GM12873 (cell line): ENCODE results near the gene PCGF3.

Source experiments
- TF ChIP-seq, protein P1 (sequence below): IDR thresholded peaks from 2 replicates; pipeline ENCODE4 v1.5.1; 2012; ENCODE audit warnings: low read depth, mild to moderate bottlenecking, moderate library complexity, low read length, control low read depth; ENCODE audit not compliant: insufficient read depth; ENCODE audit errors: missing control alignments

Gene PCGF3

DNA sequence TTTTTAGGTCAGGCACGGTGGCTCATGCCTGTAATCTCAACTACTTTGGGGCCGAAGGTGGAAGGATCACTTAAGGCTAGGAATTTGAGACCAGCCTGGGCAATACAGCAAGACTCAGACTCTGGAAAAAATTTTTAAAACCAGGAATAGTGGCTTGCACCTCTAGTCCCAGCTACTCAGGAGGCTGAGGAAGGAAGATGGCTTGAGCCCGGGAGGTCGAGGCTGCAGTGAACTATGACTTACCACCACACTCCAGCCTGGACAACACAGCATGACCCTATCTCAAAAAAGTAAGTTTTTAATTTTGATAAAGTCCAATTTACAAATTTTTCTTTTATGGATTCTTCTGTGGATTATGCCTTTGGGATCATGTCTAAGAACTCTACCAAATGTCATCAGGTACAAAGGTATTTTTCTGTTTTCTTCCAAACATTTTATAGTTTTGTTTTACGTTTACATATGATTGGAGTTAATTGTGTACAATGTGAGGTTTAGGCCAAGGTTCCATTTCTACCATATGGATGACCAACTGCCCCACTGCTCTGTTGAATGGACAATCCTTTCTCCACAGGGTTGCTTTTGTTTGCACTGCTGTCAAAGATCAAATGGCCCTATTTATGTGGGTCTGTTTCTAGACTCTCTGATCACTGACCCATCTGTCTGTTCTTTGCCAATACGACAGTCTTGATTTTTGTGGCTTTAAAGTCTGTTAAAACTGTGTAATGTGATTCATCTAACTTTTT, 72.1 kb downstream of the PCGF3 start:
- TF ChIP-seq, protein P1, sequence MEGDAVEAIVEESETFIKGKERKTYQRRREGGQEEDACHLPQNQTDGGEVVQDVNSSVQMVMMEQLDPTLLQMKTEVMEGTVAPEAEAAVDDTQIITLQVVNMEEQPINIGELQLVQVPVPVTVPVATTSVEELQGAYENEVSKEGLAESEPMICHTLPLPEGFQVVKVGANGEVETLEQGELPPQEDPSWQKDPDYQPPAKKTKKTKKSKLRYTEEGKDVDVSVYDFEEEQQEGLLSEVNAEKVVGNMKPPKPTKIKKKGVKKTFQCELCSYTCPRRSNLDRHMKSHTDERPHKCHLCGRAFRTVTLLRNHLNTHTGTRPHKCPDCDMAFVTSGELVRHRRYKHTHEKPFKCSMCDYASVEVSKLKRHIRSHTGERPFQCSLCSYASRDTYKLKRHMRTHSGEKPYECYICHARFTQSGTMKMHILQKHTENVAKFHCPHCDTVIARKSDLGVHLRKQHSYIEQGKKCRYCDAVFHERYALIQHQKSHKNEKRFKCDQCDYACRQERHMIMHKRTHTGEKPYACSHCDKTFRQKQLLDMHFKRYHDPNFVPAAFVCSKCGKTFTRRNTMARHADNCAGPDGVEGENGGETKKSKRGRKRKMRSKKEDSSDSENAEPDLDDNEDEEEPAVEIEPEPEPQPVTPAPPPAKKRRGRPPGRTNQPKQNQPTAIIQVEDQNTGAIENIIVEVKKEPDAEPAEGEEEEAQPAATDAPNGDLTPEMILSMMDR: no peak

GRCh38 chr4:779555-779954, 73.9 kb downstream of the PCGF3 start:
- TF ChIP-seq, protein P1: no peak

- TF ChIP-seq, protein P1: no peak
Measured at GRCh38 chr4:780716-781492, 75.3 kb downstream of the PCGF3 start.

DNA sequence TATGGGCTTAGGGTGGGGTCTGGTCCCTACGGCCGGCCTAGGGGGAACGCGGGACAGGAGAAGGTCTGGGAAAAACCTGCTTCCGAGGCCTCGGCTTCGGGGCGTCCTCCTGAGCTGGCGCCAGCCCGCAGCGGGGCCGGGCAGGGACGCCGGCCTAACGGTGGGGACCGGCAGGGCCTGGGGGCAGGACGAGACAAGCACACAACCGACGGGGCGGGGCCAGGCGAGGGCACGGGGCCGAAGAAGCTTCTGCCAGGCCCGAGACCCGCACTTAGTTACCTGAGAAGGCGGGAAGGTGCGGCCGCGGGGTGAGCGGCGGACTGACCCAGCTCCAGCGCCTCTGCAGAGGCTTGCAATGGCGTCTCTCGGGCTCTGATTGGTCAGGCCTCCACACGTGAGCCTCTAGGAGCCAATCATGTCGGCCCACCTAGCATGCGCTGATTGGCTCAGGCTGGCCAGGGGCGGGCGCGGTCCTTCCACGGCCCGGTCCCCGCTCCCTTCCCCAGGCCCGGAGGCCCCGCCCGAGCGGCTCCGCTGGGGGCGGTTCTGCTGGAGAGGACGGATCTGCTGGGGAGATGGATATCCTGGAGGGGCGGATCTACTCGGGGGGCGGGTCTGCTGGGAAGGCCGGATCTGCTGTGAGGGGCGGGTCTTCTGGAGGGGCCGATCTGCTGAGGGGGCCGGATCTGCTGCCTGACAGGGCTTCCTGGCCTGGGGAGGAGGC, 76.0 kb downstream of the PCGF3 start:
- TF ChIP-seq, protein P1: no peak

- TF ChIP-seq, protein P1: no peak
Measured at GRCh38 chr4:784401-785331, 79.0 kb downstream of the PCGF3 start.

DNA sequence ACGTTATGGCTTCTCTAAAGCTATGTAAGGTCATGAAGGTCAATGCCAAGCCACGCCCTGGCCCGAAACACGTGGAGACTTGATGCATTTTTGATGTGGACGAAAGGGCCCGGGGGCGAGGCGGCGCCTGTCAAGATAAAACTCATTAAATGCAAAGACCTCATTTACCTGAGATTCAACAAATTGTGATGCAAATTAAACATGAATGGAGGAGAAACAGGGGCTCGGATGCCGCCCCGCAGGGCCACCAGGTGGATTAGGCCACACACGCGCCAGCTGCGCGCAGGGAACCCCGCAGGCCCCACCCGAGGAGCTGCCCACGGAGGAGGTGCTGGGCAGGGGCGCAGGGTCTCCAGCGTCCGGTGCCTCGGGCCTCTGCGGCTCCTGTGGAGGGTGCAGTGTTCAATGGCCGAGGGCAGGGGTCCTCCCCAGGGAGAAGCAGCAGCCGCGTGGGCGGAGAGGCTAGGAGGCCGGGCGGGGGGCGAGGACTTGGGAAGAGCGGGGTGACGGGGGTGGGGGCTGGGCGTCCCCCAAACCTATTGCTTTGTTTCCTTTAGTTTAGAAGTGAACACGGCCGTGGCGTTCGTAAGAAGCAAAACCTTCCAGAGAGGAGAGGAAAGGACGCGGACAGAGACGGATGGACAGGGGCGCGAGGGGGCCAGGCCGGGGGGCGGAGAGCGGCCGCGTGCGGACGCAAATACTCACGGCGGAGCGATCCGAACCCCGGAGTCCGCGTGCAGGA, 79.9 kb downstream of the PCGF3 start:
- TF ChIP-seq, protein P1: no peak
